Measurements from ENCODE around the gene NLRP3.

- TF ChIP-seq NCOA1 (IDR thresholded peaks at IDR 0.05; ENCODE audit: low read depth) (no peak), CTCF (IDR thresholded peaks at IDR 0.05 in 2 of 3, conservative IDR thresholded peaks at IDR 0.05 in 1 of 3; ENCODE audit: insufficient read depth in 2 of 3, low read depth in 1 of 3, low read length in 3 of 3) (no peak), SRSF1 (IDR thresholded peaks at IDR 0.05; ENCODE audit: low read depth, low read length) (no peak), JUNB (CRISPR knock-in tag; conservative IDR thresholded peaks at IDR 0.05) (no peak), TOE1 (IDR thresholded peaks at IDR 0.05; ENCODE audit: borderline replicate concordance) (no peak), TOE1 (CRISPR knock-in tag; IDR thresholded peaks at IDR 0.05; ENCODE audit: borderline replicate concordance, low read depth) (no peak), POLR2A (conservative IDR thresholded peaks at IDR 0.05) (no peak), ZFP36 (IDR thresholded peaks at IDR 0.05; ENCODE audit: low read depth, low read length, partially characterized antibody) (no peak), CBX5 (IDR thresholded peaks at IDR 0.05; ENCODE audit: borderline replicate concordance, low read depth) (no peak), SMARCA4 (IDR thresholded peaks at IDR 0.05) (no peak), TBP (optimal IDR thresholded peaks at IDR 0.05; ENCODE audit: low read depth, low read length) (no peak)
These were observed 28.6 kb downstream of the NLRP3 start for GRCh38 chr1:247444571-247444970.

All from K562 (cell line).